Natural killer cell treated with Interleukin-12 subunit alpha and Interleukin-12 subunit beta and Interleukin-15 and Interleukin-18, amount 100 ng/mL, for 72 hours (primary cell): ENCODE measurements around the gene DDX4. TPM values are rescaled to one million over a fixed set of nuclear protein-coding genes. Genes with fewer than 3 reads are reported as not detected.
A peak's percentile ranks its signal among the peaks of the same experiment; 100 is the strongest.
"Not testable (repeated sequence)": the region's sequence is repeated elsewhere in the genome, so short reads cannot be mapped to it uniquely, and the experiment has no call there.

Experiments used
- ATAC-seq, 2 donors: fragments of 150-1000 bp; cut with Tn5 transposase in 1 of 2; sonication (Bioruptor Pico), chemical (Tn5 transposase) in 1 of 2; 2 replicates each; pipeline ENCODE4 v1.10.0; 2021
- DNase-seq: peaks from one replicate; pipeline ENCODE4 v3.0.0; 2022; ENCODE audit warnings: low spot score
- H3K27ac Mint-ChIP-seq, 2 donors: 1 replicate in 1 of 2; 2 replicates in 1 of 2; pipeline ENCODE4 v1.8.0; 2022; ENCODE audit warnings: mixed read lengths in 2 of 2, mild to moderate bottlenecking in 1 of 2, moderate library complexity in 1 of 2
- H3K27me3 Mint-ChIP-seq, 2 donors: 1 replicate in 1 of 2; 2 replicates in 1 of 2; pipeline ENCODE4 v1.8.0; 2022; ENCODE audit warnings: mixed read lengths in 2 of 2
- H3K36me3 Mint-ChIP-seq: one replicate; pipeline ENCODE4 v1.8.0; 2022; ENCODE audit warnings: mixed read lengths
- H3K4me1 Mint-ChIP-seq, 2 donors: 1 replicate in 1 of 2; 2 replicates in 1 of 2; pipeline ENCODE4 v1.8.0; 2022; ENCODE audit warnings: low read depth in 2 of 2, mixed read lengths in 2 of 2, mild to moderate bottlenecking in 1 of 2
- H3K4me3 Mint-ChIP-seq: one replicate; pipeline ENCODE4 v1.8.0; 2022; ENCODE audit warnings: mixed read lengths
- H3K9me3 Mint-ChIP-seq: 2 replicates; pipeline ENCODE4 v1.8.0; 2022; ENCODE audit warnings: mixed read lengths
- total RNA-seq, 2 donors: library from RNA; stranded (reverse); gene quantifications; one replicate each; pipeline ENCODE4 v1.2.3, GENCODE V29; 2022

Gene DDX4
- total RNA-seq, 2 donors from 2014 or later: not detected

- H3K27ac Mint-ChIP-seq: no peak overlapping the region
- H3K27me3 Mint-ChIP-seq: peaks cover 9 to 11% of the 10 kb centered on the region in 2 donors
- no peaks in the 10 kb centered on the region for H3K36me3 Mint-ChIP-seq
- no peaks in the 10 kb centered on the region for H3K4me1 Mint-ChIP-seq
- H3K4me3 Mint-ChIP-seq: no peak overlapping the region
- no peaks in the 10 kb centered on the region for H3K9me3 Mint-ChIP-seq
- no peak for ATAC-seq
- no peak for DNase-seq
Observed at GRCh38 chr5:55750063-55750462, 12.2 kb downstream of the DDX4 start.

- peaks cover 9 to 15% of the 10 kb centered on the region in 2 donors for H3K27me3 Mint-ChIP-seq
Observed at GRCh38 chr5:55750499-55750898, 12.6 kb downstream of the DDX4 start.

GRCh38 chr5:55758231-55758630 is 20.4 kb downstream of the DDX4 start:
- no peak overlapping the region for H3K4me3 Mint-ChIP-seq

More at GRCh38 chr5:55750499-55750898, 12.6 kb downstream of the DDX4 start:
- DNase-seq (no peak), ATAC-seq (no peak)
- no peaks in the 10 kb centered on the region for H3K9me3 Mint-ChIP-seq
- no peak overlapping the region for H3K4me3 Mint-ChIP-seq
- H3K36me3 Mint-ChIP-seq: no peaks in the 10 kb centered on the region
- H3K27ac Mint-ChIP-seq: no peak overlapping the region
- H3K4me1 Mint-ChIP-seq: no peaks in the 10 kb centered on the region

GRCh38 chr5:55758714-55759113 is 20.9 kb downstream of the DDX4 start:
- Mint-ChIP-seq H3K27ac (no peak overlapping the region), H3K27me3 (peaks cover 28 to 55% of the 10 kb centered on the region in 2 donors), H3K4me1 (peaks cover 3 to 4% of the 10 kb centered on the region in 2 donors), H3K9me3 (no peaks in the 10 kb centered on the region), H3K4me3 (no peak overlapping the region), H3K36me3 (no peaks in the 10 kb centered on the region)
- DNase-seq (no peak), ATAC-seq (no peak)

More at GRCh38 chr5:55758231-55758630, 20.4 kb downstream of the DDX4 start:
- no peak for ATAC-seq
- no peak overlapping the region for H3K27ac Mint-ChIP-seq
- peaks cover 28 to 55% of the 10 kb centered on the region in 2 donors for H3K27me3 Mint-ChIP-seq
- H3K36me3 Mint-ChIP-seq: no peaks in the 10 kb centered on the region
- no peak for DNase-seq
- H3K4me1 Mint-ChIP-seq: no peaks in the 10 kb centered on the region
- no peaks in the 10 kb centered on the region for H3K9me3 Mint-ChIP-seq

- Mint-ChIP-seq H3K4me1 (peaks cover 7 to 10% of the 10 kb centered on the region in 2 donors), H3K27me3 (peaks cover 26 to 40% of the 10 kb centered on the region in 2 donors)
- not testable (repeated sequence) for H3K4me3 Mint-ChIP-seq, H3K9me3 Mint-ChIP-seq, H3K27ac Mint-ChIP-seq, ATAC-seq, H3K36me3 Mint-ChIP-seq, DNase-seq
Observed at GRCh38 chr5:55761721-55762120, 23.9 kb downstream of the DDX4 start.

- DNase-seq: no peak
- Mint-ChIP-seq H3K4me1 (peaks cover 7 to 10% of the 10 kb centered on the region in 2 donors), H3K36me3 (no peaks in the 10 kb centered on the region), H3K27ac (peak overlapping the region in 1 of 2 donors; percentile 7), H3K27me3 (peaks cover 14 to 20% of the 10 kb centered on the region in 2 donors), H3K4me3 (peak overlapping the region; percentile 18), H3K9me3 (no peaks in the 10 kb centered on the region)
- peak in 1 of 2 donors; percentile 43 for ATAC-seq
Observed at GRCh38 chr5:55763746-55764420, 26.0 kb downstream of the DDX4 start.

- ATAC-seq: no peak
- H3K9me3 Mint-ChIP-seq: no peaks in the 10 kb centered on the region
- H3K36me3 Mint-ChIP-seq: no peaks in the 10 kb centered on the region
- no peak overlapping the region for H3K4me3 Mint-ChIP-seq
- no peak overlapping the region for H3K27ac Mint-ChIP-seq
- no peak for DNase-seq
- no peaks in the 10 kb centered on the region for H3K27me3 Mint-ChIP-seq
- H3K4me1 Mint-ChIP-seq: peaks cover 7 to 17% of the 10 kb centered on the region in 2 donors
Observed at GRCh38 chr5:55768279-55768678, 30.4 kb downstream of the DDX4 start.

- Mint-ChIP-seq H3K4me3 (peak overlapping the region; percentile 2), H3K4me1 (peaks cover 0 to 6% of the 10 kb centered on the region in 2 donors), H3K9me3 (no peaks in the 10 kb centered on the region), H3K36me3 (no peaks in the 10 kb centered on the region), H3K27ac (peak overlapping the region in 1 of 2 donors; percentile 55), H3K27me3 (peaks cover 3 to 11% of the 10 kb centered on the region in 2 donors)
- DNase-seq: no peak
- ATAC-seq: peak in 1 of 2 donors; percentile 72
Observed at GRCh38 chr5:55771175-55771655, 33.4 kb downstream of the DDX4 start.

GRCh38 chr5:55773057-55773456 is 35.2 kb downstream of the DDX4 start:
- Mint-ChIP-seq H3K36me3 (no peaks in the 10 kb centered on the region), H3K9me3 (no peaks in the 10 kb centered on the region), H3K4me1 (peaks cover 0 to 6% of the 10 kb centered on the region in 2 donors), H3K27me3 (peaks cover 12 to 21% of the 10 kb centered on the region in 2 donors), H3K4me3 (no peak overlapping the region), H3K27ac (no peak overlapping the region)
- no peak for DNase-seq
- ATAC-seq: no peak

- Mint-ChIP-seq H3K27me3 (peaks cover 16 to 21% of the 10 kb centered on the region in 2 donors), H3K36me3 (no peaks in the 10 kb centered on the region), H3K4me3 (no peak overlapping the region), H3K4me1 (no peaks in the 10 kb centered on the region), H3K27ac (no peak overlapping the region), H3K9me3 (no peaks in the 10 kb centered on the region)
- no peak for ATAC-seq
- DNase-seq: no peak
Observed at GRCh38 chr5:55777332-55777731, 39.5 kb downstream of the DDX4 start.

- H3K27ac Mint-ChIP-seq: no peak overlapping the region
- H3K9me3 Mint-ChIP-seq: no peaks in the 10 kb centered on the region
- no peak overlapping the region for H3K4me3 Mint-ChIP-seq
- ATAC-seq (no peak), DNase-seq (no peak)
- H3K4me1 Mint-ChIP-seq: no peaks in the 10 kb centered on the region
- H3K27me3 Mint-ChIP-seq: peaks cover 3% of the 10 kb centered on the region in 2 donors
- no peaks in the 10 kb centered on the region for H3K36me3 Mint-ChIP-seq
Observed at GRCh38 chr5:55800924-55801323, 63.1 kb downstream of the DDX4 start.

GRCh38 chr5:55808814-55809213 is 71.0 kb downstream of the DDX4 start:
- not testable (repeated sequence) for ATAC-seq, DNase-seq, H3K4me1 Mint-ChIP-seq

GRCh38 chr5:55815939-55816338 is 78.1 kb downstream of the DDX4 start:
- not testable (repeated sequence) for DNase-seq, H3K36me3 Mint-ChIP-seq, H3K9me3 Mint-ChIP-seq, ATAC-seq, H3K27ac Mint-ChIP-seq, H3K4me1 Mint-ChIP-seq, H3K4me3 Mint-ChIP-seq
- peaks cover 20 to 23% of the 10 kb centered on the region in 2 donors for H3K27me3 Mint-ChIP-seq

More at GRCh38 chr5:55808814-55809213, 71.0 kb downstream of the DDX4 start:
- Mint-ChIP-seq H3K27me3 (peaks cover 20 to 24% of the 10 kb centered on the region in 2 donors), H3K9me3 (peaks cover 11% of the 10 kb centered on the region), H3K36me3 (peaks cover 11% of the 10 kb centered on the region)
- not testable (repeated sequence) for H3K27ac Mint-ChIP-seq, H3K4me3 Mint-ChIP-seq

- DNase-seq: no peak
- Mint-ChIP-seq H3K36me3 (no peaks in the 10 kb centered on the region), H3K4me3 (no peak overlapping the region), H3K27me3 (peaks cover 24 to 27% of the 10 kb centered on the region in 2 donors), H3K9me3 (no peaks in the 10 kb centered on the region), H3K4me1 (peaks cover 0 to under 1% of the 10 kb centered on the region in 2 donors), H3K27ac (no peak overlapping the region)
- no peak for ATAC-seq
Observed at GRCh38 chr5:55816342-55816741, 78.5 kb downstream of the DDX4 start.
